GM18867 (cell line): Measurements from ENCODE around the gene POGLUT2.
A peak's percentile ranks its signal among the peaks of the same experiment; 100 is the strongest.

Experiments
- ATAC-seq: cut with Tn5 transposase; IDR thresholded peaks from one replicate; pipeline ENCODE4 v1.9.1; 2021; ENCODE audit warnings: mild to moderate bottlenecking, moderate library complexity; ENCODE audit not compliant: unreplicated experiment

POGLUT2 gene

GRCh38 chr13:102771298-102772041 is 27.3 kb downstream of the POGLUT2 start:
- no peak for ATAC-seq

GRCh38 chr13:102770435-102770834 is 28.3 kb downstream of the POGLUT2 start:
- ATAC-seq, result no peak

- no peak for ATAC-seq
Observed at GRCh38 chr13:102769679-102770078, 29.1 kb downstream of the POGLUT2 start.

- ATAC-seq, result no peak
Observed at GRCh38 chr13:102768909-102769308, 29.9 kb downstream of the POGLUT2 start.

GRCh38 chr13:102763741-102764140 is 35.0 kb downstream of the POGLUT2 start:
- ATAC-seq, result peak; percentile 44

GRCh38 chr13:102761071-102761470 is 37.7 kb downstream of the POGLUT2 start:
- ATAC-seq, result no peak

- no peak for ATAC-seq
Observed at GRCh38 chr13:102758842-102759241, 39.9 kb downstream of the POGLUT2 start.

- no peak for ATAC-seq
Observed at GRCh38 chr13:102757006-102757405, 41.8 kb downstream of the POGLUT2 start.

GRCh38 chr13:102751886-102752285 is 46.9 kb downstream of the POGLUT2 start:
- ATAC-seq, result no peak

GRCh38 chr13:102742506-102742905 is 56.3 kb downstream of the POGLUT2 start:
- no peak for ATAC-seq

- ATAC-seq, result no peak
Observed at GRCh38 chr13:102742101-102742500, 56.7 kb downstream of the POGLUT2 start.
